ENCODE measurements around the gene WDSUB1. TPM values are rescaled to one million over a fixed set of nuclear protein-coding genes. Genes with fewer than 3 reads are reported as not detected.
A peak's percentile ranks its signal among the peaks of the same experiment; 100 is the strongest.

WDSUB1 gene
- total and polyA plus RNA-seq, 9 of the 15 experiments (the other 6 are each of a cell fraction or from before 2014, with no cell fraction given) = 5.2 to 13.7 (median 9.4) TPM

DNA sequence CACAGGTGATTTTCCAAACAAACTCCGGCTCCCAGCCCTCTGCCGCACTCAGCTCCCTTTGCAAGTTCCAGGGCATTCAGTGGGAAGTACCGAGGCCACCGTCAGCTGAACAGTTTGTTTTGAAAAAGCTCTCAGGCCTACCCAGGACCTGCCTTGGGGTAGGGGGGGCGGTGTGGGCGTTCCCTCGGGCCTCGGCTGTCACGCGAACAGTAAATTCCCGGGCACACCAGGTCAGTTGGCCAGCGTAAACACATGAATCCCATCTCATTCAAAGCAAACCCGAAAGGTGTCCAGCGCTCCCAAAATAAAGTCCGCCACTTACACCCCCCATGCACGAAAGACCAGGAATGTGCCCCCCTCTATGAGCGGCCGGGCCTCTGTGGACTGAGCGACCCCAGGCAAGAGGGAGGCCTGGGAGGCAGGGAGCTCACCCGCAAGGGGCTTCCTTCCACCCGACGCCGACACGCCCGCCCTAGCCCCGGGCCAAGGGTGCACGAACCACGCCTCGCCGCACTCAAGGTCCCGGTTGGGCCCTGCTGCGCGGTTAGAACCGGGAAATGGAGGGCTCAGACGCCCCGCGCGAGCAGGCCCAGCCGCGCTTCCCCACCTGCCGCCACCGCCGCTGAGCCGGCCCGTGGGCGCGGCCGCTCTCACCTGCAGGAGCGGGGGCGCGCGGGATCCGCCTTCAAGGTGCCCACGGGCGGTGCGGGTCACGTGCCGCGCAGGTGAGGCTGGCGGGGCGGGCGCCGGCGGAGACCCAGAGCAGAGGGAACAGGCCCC lies at the start of gene WDSUB1 (continued):
- TF ChIP-seq DLX4 (CRISPR knock-in tag; IDR thresholded peaks at IDR 0.05) = no peak
- TF ChIP-seq MEF2D (tag; conservative IDR thresholded peaks at IDR 0.05; ENCODE audit: low read depth) = no peak
- no peak for TF ChIP-seq MEF2A (IDR thresholded peaks at IDR 0.05; ENCODE audit: control insufficient read depth, low read depth, low read length)
- no peak for TF ChIP-seq RBM15 (IDR thresholded peaks at IDR 0.05; ENCODE audit: insufficient read depth, low read length)
- no peak for TF ChIP-seq ETS2 (tag; IDR thresholded peaks at IDR 0.05; ENCODE audit: borderline replicate concordance, poor library complexity, severe bottlenecking)
- peak; percentile 14; the same call in 1 of the 2 replicates for TF ChIP-seq HMGXB4 (CRISPR knock-in tag; IDR thresholded peaks at IDR 0.05)
- TF ChIP-seq, protein P1, sequence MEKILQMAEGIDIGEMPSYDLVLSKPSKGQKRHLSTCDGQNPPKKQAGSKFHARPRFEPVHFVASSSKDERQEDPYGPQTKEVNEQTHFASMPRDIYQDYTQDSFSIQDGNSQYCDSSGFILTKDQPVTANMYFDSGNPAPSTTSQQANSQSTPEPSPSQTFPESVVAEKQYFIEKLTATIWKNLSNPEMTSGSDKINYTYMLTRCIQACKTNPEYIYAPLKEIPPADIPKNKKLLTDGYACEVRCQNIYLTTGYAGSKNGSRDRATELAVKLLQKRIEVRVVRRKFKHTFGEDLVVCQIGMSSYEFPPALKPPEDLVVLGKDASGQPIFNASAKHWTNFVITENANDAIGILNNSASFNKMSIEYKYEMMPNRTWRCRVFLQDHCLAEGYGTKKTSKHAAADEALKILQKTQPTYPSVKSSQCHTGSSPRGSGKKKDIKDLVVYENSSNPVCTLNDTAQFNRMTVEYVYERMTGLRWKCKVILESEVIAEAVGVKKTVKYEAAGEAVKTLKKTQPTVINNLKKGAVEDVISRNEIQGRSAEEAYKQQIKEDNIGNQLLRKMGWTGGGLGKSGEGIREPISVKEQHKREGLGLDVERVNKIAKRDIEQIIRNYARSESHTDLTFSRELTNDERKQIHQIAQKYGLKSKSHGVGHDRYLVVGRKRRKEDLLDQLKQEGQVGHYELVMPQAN (IDR thresholded peaks at IDR 0.05; ENCODE audit: borderline replicate concordance) = peak; percentile 56
- no peak for TF ChIP-seq SRSF9 (IDR thresholded peaks at IDR 0.05; ENCODE audit: borderline replicate concordance, low read depth, low read length)
- TF ChIP-seq, protein P2, sequence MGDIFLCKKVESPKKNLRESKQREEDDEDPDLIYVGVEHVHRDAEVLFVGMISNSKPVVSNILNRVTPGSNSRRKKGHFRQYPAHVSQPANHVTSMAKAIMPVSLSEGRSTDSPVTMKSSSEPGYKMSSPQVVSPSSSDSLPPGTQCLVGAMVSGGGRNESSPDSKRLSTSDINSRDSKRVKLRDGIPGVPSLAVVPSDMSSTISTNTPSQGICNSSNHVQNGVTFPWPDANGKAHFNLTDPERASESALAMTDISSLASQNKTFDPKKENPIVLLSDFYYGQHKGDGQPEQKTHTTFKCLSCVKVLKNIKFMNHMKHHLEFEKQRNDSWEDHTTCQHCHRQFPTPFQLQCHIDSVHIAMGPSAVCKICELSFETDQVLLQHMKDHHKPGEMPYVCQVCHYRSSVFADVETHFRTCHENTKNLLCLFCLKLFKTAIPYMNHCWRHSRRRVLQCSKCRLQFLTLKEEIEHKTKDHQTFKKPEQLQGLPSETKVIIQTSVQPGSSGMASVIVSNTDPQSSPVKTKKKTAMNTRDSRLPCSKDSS (IDR thresholded peaks at IDR 0.05; ENCODE audit: low read depth, partially characterized antibody) = no peak
- no peak for TF ChIP-seq SIRT6 (IDR thresholded peaks at IDR 0.05; ENCODE audit: low read depth, low read length)
- peak in 1 of 2 experiments; percentile 79; a peak in 1 of 4 replicates for TF ChIP-seq HDAC1 (IDR thresholded peaks at IDR 0.05)
- TF ChIP-seq, protein P3, sequence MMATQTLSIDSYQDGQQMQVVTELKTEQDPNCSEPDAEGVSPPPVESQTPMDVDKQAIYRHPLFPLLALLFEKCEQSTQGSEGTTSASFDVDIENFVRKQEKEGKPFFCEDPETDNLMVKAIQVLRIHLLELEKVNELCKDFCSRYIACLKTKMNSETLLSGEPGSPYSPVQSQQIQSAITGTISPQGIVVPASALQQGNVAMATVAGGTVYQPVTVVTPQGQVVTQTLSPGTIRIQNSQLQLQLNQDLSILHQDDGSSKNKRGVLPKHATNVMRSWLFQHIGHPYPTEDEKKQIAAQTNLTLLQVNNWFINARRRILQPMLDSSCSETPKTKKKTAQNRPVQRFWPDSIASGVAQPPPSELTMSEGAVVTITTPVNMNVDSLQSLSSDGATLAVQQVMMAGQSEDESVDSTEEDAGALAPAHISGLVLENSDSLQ (IDR thresholded peaks at IDR 0.05) = peak; percentile 41
- TF ChIP-seq CBX2 (IDR thresholded peaks at IDR 0.05; ENCODE audit: insufficient read depth, low read length, poor library complexity, severe bottlenecking) = no peak
- no peak for TF ChIP-seq STAT5B (CRISPR knock-in tag; IDR thresholded peaks at IDR 0.05)
- TF ChIP-seq ZNF766 (CRISPR knock-in tag; conservative IDR thresholded peaks at IDR 0.05) = no peak
- TF ChIP-seq HLTF (IDR thresholded peaks at IDR 0.05) = no peak
- no peak for TF ChIP-seq ZNF398 (CRISPR knock-in tag; IDR thresholded peaks at IDR 0.05)
- no peak for TF ChIP-seq ZKSCAN3 (CRISPR knock-in tag; IDR thresholded peaks at IDR 0.05)

Data from K562 (cell line).